Lower lobe of right lung (tissue), 2 donors: Measurements from ENCODE around the gene PC. TPM values are rescaled to one million over a fixed set of nuclear protein-coding genes. Genes with fewer than 3 reads are reported as not detected.

Source experiments
- ATAC-seq, 2 donors: fragments of 200-7000 bp; cut with Tn5 transposase; one replicate each; pipeline ENCODE4 v1.9.1; 2020 to 2022; ENCODE audit warnings: mild to moderate bottlenecking in 2 of 2, moderate library complexity in 2 of 2
- DNase-seq: peaks from one replicate; pipeline ENCODE4 v3.0.0-alpha.2; 2020
- H3K27ac ChIP-seq: fragments of 200-600 bp; one replicate; pipeline ENCODE4 v1.8.0; 2022
- H3K27me3 ChIP-seq: fragments of 200-600 bp; one replicate; pipeline ENCODE4 v1.8.0; 2022; ENCODE audit warnings: low read depth
- H3K36me3 ChIP-seq: fragments of 200-600 bp; one replicate; pipeline ENCODE4 v1.8.0; 2022; ENCODE audit warnings: mild to moderate bottlenecking
- H3K4me1 ChIP-seq: fragments of 200-600 bp; one replicate; pipeline ENCODE4 v1.8.0; 2022
- H3K4me3 ChIP-seq: fragments of 200-600 bp; one replicate; pipeline ENCODE4 v1.8.0; 2022; ENCODE audit warnings: mild to moderate bottlenecking
- H3K9me3 ChIP-seq: fragments of 200-600 bp; one replicate; pipeline ENCODE4 v1.8.0; 2022
- intact Hi-C: fragments of 100-400 bp; cut with DNase I; formaldehyde crosslinking; loops from one replicate; pipeline ENCODE4 v1.11.0; 2022
- total RNA-seq: library from RNA; stranded (reverse); fragmentation: NEBNext Ultra II Directional; extraction: Animal tissue kit (Norgen Biotek cat#: 25700); gene quantifications from one replicate; pipeline ENCODE4 v1.2.1, GENCODE V29; 2021
- TF ChIP-seq, protein P1 (sequence below): fragments of 200-600 bp; IDR thresholded peaks from one replicate; pipeline ENCODE4 v1.8.0; 2022; ENCODE audit warnings: antibody characterized with exemption, mild to moderate bottlenecking
- donor health status: DM: no; HTN: yes; CAD: no; lungs with severe emphysema.

PC gene
- total RNA-seq, 1 donor from 2014 or later = 14.7 TPM

DNA sequence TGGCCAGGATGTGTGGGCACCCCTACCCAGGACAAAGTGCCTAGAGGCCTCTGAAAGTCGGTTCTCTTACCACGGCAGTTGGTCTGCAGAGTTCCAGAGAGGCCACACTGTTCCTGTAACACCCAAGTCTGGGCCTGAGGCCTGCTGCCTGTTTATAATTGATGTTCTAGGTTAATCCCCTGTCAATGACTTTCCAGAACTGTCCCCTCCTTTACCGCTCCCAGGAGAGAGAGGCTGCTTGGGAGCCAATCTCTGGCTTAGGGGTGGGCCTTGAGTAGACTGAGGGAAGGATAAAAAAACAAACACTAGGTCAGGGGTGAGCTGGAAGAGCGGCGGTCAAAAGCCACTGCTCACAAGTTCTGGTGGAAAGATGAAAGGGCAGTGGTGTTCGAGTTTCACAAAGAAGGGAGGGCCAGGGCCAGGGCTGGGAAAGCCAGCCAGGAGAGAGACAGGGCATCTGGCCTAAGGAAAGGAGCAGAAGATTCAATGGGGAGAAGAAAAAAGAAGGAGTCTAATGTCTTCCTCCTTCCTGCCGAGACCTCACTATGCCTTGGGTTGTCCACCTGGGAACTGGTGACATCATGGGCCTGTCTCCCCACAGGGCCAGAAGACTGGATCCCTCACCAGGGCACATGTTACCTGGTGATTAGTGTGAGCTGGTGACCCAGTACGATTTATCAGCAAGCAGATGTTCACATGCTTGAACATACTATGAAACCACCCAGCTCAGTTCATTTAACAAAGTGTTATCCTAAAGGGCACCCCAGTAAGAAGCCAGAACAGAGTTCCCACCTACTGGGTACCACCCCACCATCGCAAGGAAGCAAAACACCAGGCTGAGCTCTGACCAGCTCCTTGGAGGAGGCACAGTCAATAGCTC lies 50.2 kb downstream of the PC start:
- no peaks in the 10 kb centered on the region for H3K27me3 ChIP-seq
- ATAC-seq = no peak
- DNase-seq = no peak
- H3K36me3 ChIP-seq = no peaks in the 10 kb centered on the region
- no peak overlapping the region for H3K4me3 ChIP-seq
- H3K4me1 ChIP-seq = no peaks in the 10 kb centered on the region
- H3K9me3 ChIP-seq = no peaks in the 10 kb centered on the region
- intact Hi-C loops = no loop called here
- H3K27ac ChIP-seq = no peak overlapping the region
- TF ChIP-seq, protein P1, sequence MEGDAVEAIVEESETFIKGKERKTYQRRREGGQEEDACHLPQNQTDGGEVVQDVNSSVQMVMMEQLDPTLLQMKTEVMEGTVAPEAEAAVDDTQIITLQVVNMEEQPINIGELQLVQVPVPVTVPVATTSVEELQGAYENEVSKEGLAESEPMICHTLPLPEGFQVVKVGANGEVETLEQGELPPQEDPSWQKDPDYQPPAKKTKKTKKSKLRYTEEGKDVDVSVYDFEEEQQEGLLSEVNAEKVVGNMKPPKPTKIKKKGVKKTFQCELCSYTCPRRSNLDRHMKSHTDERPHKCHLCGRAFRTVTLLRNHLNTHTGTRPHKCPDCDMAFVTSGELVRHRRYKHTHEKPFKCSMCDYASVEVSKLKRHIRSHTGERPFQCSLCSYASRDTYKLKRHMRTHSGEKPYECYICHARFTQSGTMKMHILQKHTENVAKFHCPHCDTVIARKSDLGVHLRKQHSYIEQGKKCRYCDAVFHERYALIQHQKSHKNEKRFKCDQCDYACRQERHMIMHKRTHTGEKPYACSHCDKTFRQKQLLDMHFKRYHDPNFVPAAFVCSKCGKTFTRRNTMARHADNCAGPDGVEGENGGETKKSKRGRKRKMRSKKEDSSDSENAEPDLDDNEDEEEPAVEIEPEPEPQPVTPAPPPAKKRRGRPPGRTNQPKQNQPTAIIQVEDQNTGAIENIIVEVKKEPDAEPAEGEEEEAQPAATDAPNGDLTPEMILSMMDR = no peak

- ATAC-seq = no peak
- H3K27ac ChIP-seq = no peak overlapping the region
- DNase-seq = no peak
Observed at GRCh38 chr11:66906061-66906733, 52.0 kb downstream of the PC start.

GRCh38 chr11:66905631-66906030 lies 52.6 kb downstream of the PC start:
- TF ChIP-seq, protein P1 = no peak
- H3K36me3 ChIP-seq = no peaks in the 10 kb centered on the region
- H3K27me3 ChIP-seq = no peaks in the 10 kb centered on the region
- intact Hi-C loops = no loop called here
- ATAC-seq (no peak), DNase-seq (no peak)
- H3K4me3 ChIP-seq = no peak overlapping the region
- H3K4me1 ChIP-seq = no peaks in the 10 kb centered on the region
- H3K9me3 ChIP-seq = no peaks in the 10 kb centered on the region
- no peak overlapping the region for H3K27ac ChIP-seq

More at GRCh38 chr11:66906061-66906733, 52.0 kb downstream of the PC start:
- no peaks in the 10 kb centered on the region for H3K27me3 ChIP-seq
- H3K9me3 ChIP-seq = no peaks in the 10 kb centered on the region
- TF ChIP-seq, protein P1 = no peak
- no peaks in the 10 kb centered on the region for H3K4me1 ChIP-seq
- H3K4me3 ChIP-seq = no peak overlapping the region
- no peaks in the 10 kb centered on the region for H3K36me3 ChIP-seq
- intact Hi-C loops = no loop called here

DNA sequence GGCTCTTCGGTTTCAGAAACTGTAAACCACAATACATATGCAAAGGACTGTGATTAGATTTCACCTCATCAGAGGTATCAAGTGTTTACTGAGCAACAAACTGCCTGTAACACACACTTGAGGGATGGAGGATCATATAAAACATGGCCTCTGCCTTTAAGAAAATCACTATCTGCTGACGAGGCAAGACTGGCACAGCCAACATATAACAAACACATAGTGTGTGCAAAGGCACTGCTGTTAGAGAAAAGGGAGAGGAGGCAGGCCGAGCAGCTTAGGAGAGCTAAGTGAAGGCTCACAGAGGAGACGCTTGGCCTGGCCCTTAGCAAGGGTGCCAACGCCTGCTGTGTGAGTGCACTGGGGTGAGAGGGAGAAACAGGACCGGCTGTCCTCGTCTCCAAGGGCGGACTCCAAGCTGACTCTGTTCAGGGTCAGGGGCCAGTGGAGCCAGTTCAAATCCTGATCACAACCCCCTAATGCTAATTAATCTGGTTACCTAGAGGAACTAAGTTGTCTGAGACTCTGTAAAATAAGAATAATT lies 53.1 kb downstream of the PC start:
- H3K27me3 ChIP-seq = no peaks in the 10 kb centered on the region
- no peak for ATAC-seq
- no peaks in the 10 kb centered on the region for H3K9me3 ChIP-seq
- no peaks in the 10 kb centered on the region for H3K36me3 ChIP-seq
- DNase-seq = no peak
- no peak overlapping the region for H3K27ac ChIP-seq
- H3K4me3 ChIP-seq = no peak overlapping the region
- no peaks in the 10 kb centered on the region for H3K4me1 ChIP-seq
- TF ChIP-seq, protein P1 = no peak
- intact Hi-C loops = no loop called here

- Histone ChIP-seq H3K36me3 (no peaks in the 10 kb centered on the region), H3K27ac (no peak overlapping the region), H3K4me3 (no peak overlapping the region), H3K9me3 (no peaks in the 10 kb centered on the region), H3K27me3 (no peaks in the 10 kb centered on the region), H3K4me1 (no peaks in the 10 kb centered on the region)
- DNase-seq = no peak
- TF ChIP-seq, protein P1 = no peak
- no peak for ATAC-seq
- intact Hi-C loops = no loop called here
Observed at GRCh38 chr11:66904561-66904960, 53.6 kb downstream of the PC start.
